A673 (cell line): ENCODE results near the gene TMTC2. TPM values are rescaled to one million over a fixed set of nuclear protein-coding genes. Genes with fewer than 3 reads are reported as not detected.

Experiments used
- BruUV-seq: library from RNA; stranded (reverse); fragments of 400-500 nt; replicated peaks from 2 replicates; lab custom pipeline; 2021; lab: Mats Ljungman, UMichigan
- CTCF ChIA-PET: fragments of 300-600 bp; sonication (Branson Sonifier 250); formaldehyde crosslinking; loops from one replicate; lab custom pipeline; 2022; ENCODE audit warnings: antibody characterized with exemption; lab: Charles Lee
- POLR2A ChIA-PET: fragments of 300-600 bp; sonication (Branson Sonifier 250); formaldehyde crosslinking; loops from one replicate; lab custom pipeline; 2022; ENCODE audit warnings: antibody characterized with exemption; ENCODE audit not compliant: low non-redundant PET; lab: Charles Lee
- DNase-seq: peaks from one replicate; pipeline ENCODE4 v3.0.0-alpha.2; 2015; ENCODE audit warnings: low spot score
- H3K27ac ChIP-seq: fragments of 200-600 bp; sonication (generic); 2 replicates; pipeline ENCODE4 v1.5.1; 2016; ENCODE audit warnings: mixed run types, low read depth, mild to moderate bottlenecking, mixed read lengths, antibody characterized with exemption, low read length; ENCODE audit not compliant: poor library complexity, severe bottlenecking
- H3K27me3 ChIP-seq: fragments of 200-600 bp; sonication (generic); replicated peaks from 2 replicates; pipeline ENCODE4 v1.6.1; 2017; ENCODE audit warnings: mixed run types, low read depth, mild to moderate bottlenecking, mixed read lengths, antibody characterized with exemption, low read length; ENCODE audit not compliant: insufficient read depth, poor library complexity
- H3K36me3 ChIP-seq: fragments of 200-600 bp; sonication (generic); 2 replicates; pipeline ENCODE4 v1.6.1; 2016; ENCODE audit warnings: mixed run types, mild to moderate bottlenecking, mixed read lengths, antibody characterized with exemption, low read length; ENCODE audit not compliant: insufficient read depth, poor library complexity, severe bottlenecking
- H3K4me1 ChIP-seq: fragments of 200-600 bp; sonication (generic); 2 replicates; pipeline ENCODE4 v1.6.1; 2017; ENCODE audit warnings: mixed run types, mild to moderate bottlenecking, mixed read lengths, antibody characterized with exemption, low read length; ENCODE audit not compliant: insufficient read depth, poor library complexity, severe bottlenecking
- H3K4me3 ChIP-seq: fragments of 200-600 bp; sonication (generic); 2 replicates; pipeline ENCODE4 v1.5.1; 2016; ENCODE audit warnings: low read depth, mixed run types, mild to moderate bottlenecking, mixed read lengths, low read length; ENCODE audit not compliant: poor library complexity, severe bottlenecking
- H3K9me3 ChIP-seq: fragments of 200-600 bp; sonication (generic); 2 replicates; pipeline ENCODE4 v1.6.1; 2016; ENCODE audit warnings: mixed run types, low read depth, mild to moderate bottlenecking, mixed read lengths, antibody characterized with exemption, low read length; ENCODE audit not compliant: poor library complexity, severe bottlenecking
- EZH2 ChIP-seq: fragments of 200-600 bp; sonication (generic); IDR thresholded peaks from 2 replicates; pipeline ENCODE4 v1.6.1; 2017; ENCODE audit warnings: borderline replicate concordance, low read depth, mild to moderate bottlenecking, mixed read lengths, antibody characterized with exemption, low read length; ENCODE audit not compliant: poor library complexity, severe bottlenecking
- intact Hi-C: fragments of 100-400 bp; cut with micrococcal nuclease; formaldehyde crosslinking; loops from one replicate; pipeline ENCODE4 v1.10.0; 2022; ENCODE audit not compliant: unreplicated experiment
- total RNA-seq: library from RNA; stranded (reverse); gene quantifications from 2 replicates; pipeline ENCODE4 v1.2.3, GENCODE V29; 2021
- TF ChIP-seq, protein P1 (sequence below): fragments of 300-800, 200-600 bp; sonication (generic); conservative IDR thresholded peaks from 2 replicates; pipeline ENCODE4 v1.5.1; 2017; ENCODE audit warnings: low read depth, mild to moderate bottlenecking, antibody characterized with exemption, low read length, moderate library complexity, mixed read lengths

TMTC2 gene
- total RNA-seq, 1 experiment from 2014 or later: 3.3 TPM

DNA sequence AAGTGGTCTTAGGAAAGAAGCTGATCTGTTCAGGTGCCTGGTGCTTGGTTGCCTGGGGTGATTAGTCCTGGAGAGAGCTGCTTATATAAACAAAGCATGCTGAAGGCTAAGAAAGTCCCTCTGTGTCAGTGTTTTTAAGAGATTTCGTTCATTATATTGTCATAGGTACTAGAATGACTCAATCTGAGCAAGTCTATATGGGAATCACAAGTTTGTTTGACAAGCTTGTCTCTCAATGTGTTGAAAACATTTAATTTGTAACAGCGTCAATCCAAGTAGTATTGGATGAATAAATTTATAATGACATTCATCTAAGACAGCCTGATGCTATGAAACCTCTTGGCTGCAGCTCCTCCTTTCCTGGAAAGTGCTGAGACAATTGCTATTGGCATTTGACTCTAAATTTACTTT, 256.3 kb downstream of the TMTC2 start:
- ChIA-PET POLR2A (interaction anchor here (0.5 kb wide), 1 partner anchor 206 kb away, joined by 3 read pairs; no protein-coding TSS in a partner anchor), CTCF (no interaction called here)
- Histone ChIP-seq H3K36me3 (no peaks in the 10 kb centered on the region), H3K4me1 (peaks cover 12% of the 10 kb centered on the region), H3K27ac (no peak overlapping the region), H3K4me3 (no peak overlapping the region), H3K27me3 (no peaks in the 10 kb centered on the region), H3K9me3 (no peaks in the 10 kb centered on the region)
- TF ChIP-seq, protein P1, sequence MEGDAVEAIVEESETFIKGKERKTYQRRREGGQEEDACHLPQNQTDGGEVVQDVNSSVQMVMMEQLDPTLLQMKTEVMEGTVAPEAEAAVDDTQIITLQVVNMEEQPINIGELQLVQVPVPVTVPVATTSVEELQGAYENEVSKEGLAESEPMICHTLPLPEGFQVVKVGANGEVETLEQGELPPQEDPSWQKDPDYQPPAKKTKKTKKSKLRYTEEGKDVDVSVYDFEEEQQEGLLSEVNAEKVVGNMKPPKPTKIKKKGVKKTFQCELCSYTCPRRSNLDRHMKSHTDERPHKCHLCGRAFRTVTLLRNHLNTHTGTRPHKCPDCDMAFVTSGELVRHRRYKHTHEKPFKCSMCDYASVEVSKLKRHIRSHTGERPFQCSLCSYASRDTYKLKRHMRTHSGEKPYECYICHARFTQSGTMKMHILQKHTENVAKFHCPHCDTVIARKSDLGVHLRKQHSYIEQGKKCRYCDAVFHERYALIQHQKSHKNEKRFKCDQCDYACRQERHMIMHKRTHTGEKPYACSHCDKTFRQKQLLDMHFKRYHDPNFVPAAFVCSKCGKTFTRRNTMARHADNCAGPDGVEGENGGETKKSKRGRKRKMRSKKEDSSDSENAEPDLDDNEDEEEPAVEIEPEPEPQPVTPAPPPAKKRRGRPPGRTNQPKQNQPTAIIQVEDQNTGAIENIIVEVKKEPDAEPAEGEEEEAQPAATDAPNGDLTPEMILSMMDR: no peak
- TF ChIP-seq EZH2: no peak
- no peak for DNase-seq
- no TSS peak for BruUV-seq
- intact Hi-C loops: no loop called here

DNA sequence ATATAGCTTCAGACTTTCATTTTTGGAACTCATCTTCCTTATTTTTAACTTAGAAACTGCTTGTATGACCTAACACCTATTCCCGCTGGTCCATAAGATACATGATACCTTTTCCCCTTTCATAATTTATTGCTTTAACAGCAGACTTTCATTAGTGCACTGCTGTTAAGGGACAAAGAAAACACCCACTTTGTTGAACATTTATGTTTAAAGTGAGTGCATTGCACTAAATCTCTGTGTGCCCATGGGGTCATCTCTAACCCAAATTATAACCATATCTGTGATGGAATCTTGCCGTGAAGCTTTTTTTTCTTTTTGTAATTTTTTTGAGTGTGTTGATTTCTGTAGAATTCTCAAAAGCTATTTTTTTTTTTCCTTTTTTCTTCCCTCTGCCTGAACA, 261.8 kb downstream of the TMTC2 start:
- H3K9me3 ChIP-seq: no peaks in the 10 kb centered on the region
- intact Hi-C loops: no loop called here
- H3K4me3 ChIP-seq: no peak overlapping the region
- no peaks in the 10 kb centered on the region for H3K4me1 ChIP-seq
- no peak for DNase-seq
- no TSS peak for BruUV-seq
- H3K27me3 ChIP-seq: no peaks in the 10 kb centered on the region
- ChIA-PET CTCF (no interaction called here), POLR2A (no interaction called here)
- H3K27ac ChIP-seq: no peak overlapping the region
- no peaks in the 10 kb centered on the region for H3K36me3 ChIP-seq
- TF ChIP-seq, protein P1: no peak
- TF ChIP-seq EZH2: no peak

DNA sequence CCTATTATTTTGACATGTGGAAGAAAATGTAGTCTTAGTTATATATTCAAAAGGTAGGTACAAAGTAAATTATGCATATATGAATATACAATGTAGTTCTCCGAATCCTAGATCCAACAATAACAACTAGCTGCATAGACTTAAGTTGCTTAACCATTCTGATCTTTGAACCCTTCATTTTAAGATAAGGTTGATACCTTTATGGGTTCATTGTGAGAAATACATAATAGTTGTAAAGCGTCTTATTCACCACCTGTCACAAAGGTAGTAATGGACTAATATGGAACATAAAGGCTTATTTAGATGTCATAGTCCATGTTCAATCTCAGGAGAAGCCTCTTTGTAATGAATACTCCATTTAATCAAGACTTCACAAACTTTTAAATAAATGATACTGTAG, 263.6 kb downstream of the TMTC2 start:
- no peaks in the 10 kb centered on the region for H3K9me3 ChIP-seq
- CTCF ChIA-PET: no interaction called here
- BruUV-seq: no TSS peak
- no peaks in the 10 kb centered on the region for H3K27me3 ChIP-seq
- no peak overlapping the region for H3K4me3 ChIP-seq
- POLR2A ChIA-PET: no interaction called here
- no peak for DNase-seq
- H3K4me1 ChIP-seq: no peaks in the 10 kb centered on the region
- no peaks in the 10 kb centered on the region for H3K36me3 ChIP-seq
- H3K27ac ChIP-seq: no peak overlapping the region
- intact Hi-C loops: no loop called here
- no peak for TF ChIP-seq EZH2
- TF ChIP-seq, protein P1: no peak
